Lower lobe of right lung (tissue), 2 donors: Measurements from ENCODE around the gene NEURL1B. TPM values are rescaled to one million over a fixed set of nuclear protein-coding genes. Genes with fewer than 3 reads are reported as not detected.

Experiments used
- ATAC-seq, 2 donors: fragments of 200-7000 bp; cut with Tn5 transposase; one replicate each; pipeline ENCODE4 v1.9.1; 2020 to 2022; ENCODE audit warnings: mild to moderate bottlenecking in 2 of 2, moderate library complexity in 2 of 2
- DNase-seq: peaks from one replicate; pipeline ENCODE4 v3.0.0-alpha.2; 2020
- H3K27ac ChIP-seq: fragments of 200-600 bp; one replicate; pipeline ENCODE4 v1.8.0; 2022
- H3K27me3 ChIP-seq: fragments of 200-600 bp; one replicate; pipeline ENCODE4 v1.8.0; 2022; ENCODE audit warnings: low read depth
- H3K36me3 ChIP-seq: fragments of 200-600 bp; one replicate; pipeline ENCODE4 v1.8.0; 2022; ENCODE audit warnings: mild to moderate bottlenecking
- H3K4me1 ChIP-seq: fragments of 200-600 bp; one replicate; pipeline ENCODE4 v1.8.0; 2022
- H3K4me3 ChIP-seq: fragments of 200-600 bp; one replicate; pipeline ENCODE4 v1.8.0; 2022; ENCODE audit warnings: mild to moderate bottlenecking
- H3K9me3 ChIP-seq: fragments of 200-600 bp; one replicate; pipeline ENCODE4 v1.8.0; 2022
- intact Hi-C: fragments of 100-400 bp; cut with DNase I; formaldehyde crosslinking; loops from one replicate; pipeline ENCODE4 v1.11.0; 2022
- total RNA-seq: library from RNA; stranded (reverse); fragmentation: NEBNext Ultra II Directional; extraction: Animal tissue kit (Norgen Biotek cat#: 25700); gene quantifications from one replicate; pipeline ENCODE4 v1.2.1, GENCODE V29; 2021
- TF ChIP-seq, protein P1 (sequence below): fragments of 200-600 bp; IDR thresholded peaks from one replicate; pipeline ENCODE4 v1.8.0; 2022; ENCODE audit warnings: antibody characterized with exemption, mild to moderate bottlenecking
- donor health status: DM: no; HTN: yes; CAD: no; lungs with severe emphysema.

NEURL1B gene
- total RNA-seq, 1 donor from 2014 or later: 24.8 TPM

DNA sequence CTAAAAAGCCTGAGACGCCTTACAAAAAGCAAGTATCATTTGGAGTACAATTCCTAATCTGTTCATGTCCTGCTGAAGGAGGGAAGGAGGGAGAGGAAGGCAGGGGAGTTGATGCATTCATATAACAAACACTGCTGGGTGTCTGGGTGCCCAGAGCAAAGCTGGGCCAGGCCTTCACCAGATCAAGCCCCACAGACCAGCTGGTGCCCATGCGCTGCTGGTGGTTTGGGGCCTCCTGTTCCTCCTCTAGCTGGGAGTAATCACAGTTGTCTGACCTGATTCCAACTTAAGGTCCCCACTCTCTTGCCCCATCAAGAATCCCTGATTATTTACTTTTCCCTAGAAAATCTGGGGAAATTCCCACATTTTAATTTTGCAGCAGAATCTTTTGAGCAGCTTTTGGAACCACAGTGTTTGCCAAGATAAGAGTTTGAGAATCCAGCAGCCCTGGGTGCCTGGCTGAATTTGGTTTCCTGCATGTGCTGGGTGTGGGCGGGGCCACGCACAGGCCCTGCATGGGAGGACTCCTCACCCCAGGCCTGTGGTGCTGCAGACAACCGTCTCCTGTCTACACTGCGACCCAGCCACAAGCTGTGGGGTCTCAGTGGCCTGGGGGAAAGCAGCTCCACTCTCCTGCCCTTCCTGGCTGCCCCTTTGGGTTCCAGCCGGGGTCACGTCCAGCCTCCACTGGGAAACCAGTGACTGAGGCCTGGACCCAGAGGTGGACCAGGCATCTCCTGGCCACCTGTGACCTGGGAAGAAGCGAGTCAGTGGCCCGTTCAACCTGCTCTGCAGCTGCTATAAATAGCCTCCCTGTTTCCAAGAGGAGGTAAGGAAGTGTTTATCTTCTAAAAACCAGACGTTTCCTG, 47.5 kb downstream of the NEURL1B start:
- Histone ChIP-seq H3K9me3 (no peaks in the 10 kb centered on the region), H3K36me3 (peaks cover 18% of the 10 kb centered on the region), H3K27me3 (no peaks in the 10 kb centered on the region), H3K4me1 (peaks cover 40% of the 10 kb centered on the region), H3K27ac (peak overlapping the region; percentile 53), H3K4me3 (no peak overlapping the region)
- TF ChIP-seq, protein P1, sequence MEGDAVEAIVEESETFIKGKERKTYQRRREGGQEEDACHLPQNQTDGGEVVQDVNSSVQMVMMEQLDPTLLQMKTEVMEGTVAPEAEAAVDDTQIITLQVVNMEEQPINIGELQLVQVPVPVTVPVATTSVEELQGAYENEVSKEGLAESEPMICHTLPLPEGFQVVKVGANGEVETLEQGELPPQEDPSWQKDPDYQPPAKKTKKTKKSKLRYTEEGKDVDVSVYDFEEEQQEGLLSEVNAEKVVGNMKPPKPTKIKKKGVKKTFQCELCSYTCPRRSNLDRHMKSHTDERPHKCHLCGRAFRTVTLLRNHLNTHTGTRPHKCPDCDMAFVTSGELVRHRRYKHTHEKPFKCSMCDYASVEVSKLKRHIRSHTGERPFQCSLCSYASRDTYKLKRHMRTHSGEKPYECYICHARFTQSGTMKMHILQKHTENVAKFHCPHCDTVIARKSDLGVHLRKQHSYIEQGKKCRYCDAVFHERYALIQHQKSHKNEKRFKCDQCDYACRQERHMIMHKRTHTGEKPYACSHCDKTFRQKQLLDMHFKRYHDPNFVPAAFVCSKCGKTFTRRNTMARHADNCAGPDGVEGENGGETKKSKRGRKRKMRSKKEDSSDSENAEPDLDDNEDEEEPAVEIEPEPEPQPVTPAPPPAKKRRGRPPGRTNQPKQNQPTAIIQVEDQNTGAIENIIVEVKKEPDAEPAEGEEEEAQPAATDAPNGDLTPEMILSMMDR: no peak
- DNase-seq (no peak), ATAC-seq (peak; percentile 48 to 67)
- intact Hi-C loops: no loop called here

DNA sequence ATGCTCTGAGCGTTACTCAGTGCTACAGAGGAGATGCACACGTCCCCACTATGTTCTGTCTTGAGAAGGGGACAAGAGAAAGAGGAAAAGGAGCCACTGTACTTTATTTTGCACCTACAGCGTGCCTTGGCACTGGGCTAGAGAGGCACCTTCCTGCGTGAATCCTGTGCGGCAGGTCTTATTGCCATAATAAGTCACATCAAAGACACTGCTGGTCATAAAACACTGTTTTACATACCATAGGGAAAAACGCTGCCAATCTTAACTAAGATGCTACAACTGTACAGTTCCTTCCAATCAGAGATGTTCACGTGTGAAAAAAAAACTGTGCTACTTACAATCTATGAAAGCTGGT, 48.1 kb downstream of the NEURL1B start:
- no peaks in the 10 kb centered on the region for H3K9me3 ChIP-seq
- no peaks in the 10 kb centered on the region for H3K27me3 ChIP-seq
- no peak for DNase-seq
- no peak for ATAC-seq
- no peak overlapping the region for H3K4me3 ChIP-seq
- peak overlapping the region; percentile 53 for H3K27ac ChIP-seq
- peaks cover 42% of the 10 kb centered on the region for H3K4me1 ChIP-seq
- intact Hi-C loops: no loop called here
- H3K36me3 ChIP-seq: peaks cover 18% of the 10 kb centered on the region
- TF ChIP-seq, protein P1: no peak

DNA sequence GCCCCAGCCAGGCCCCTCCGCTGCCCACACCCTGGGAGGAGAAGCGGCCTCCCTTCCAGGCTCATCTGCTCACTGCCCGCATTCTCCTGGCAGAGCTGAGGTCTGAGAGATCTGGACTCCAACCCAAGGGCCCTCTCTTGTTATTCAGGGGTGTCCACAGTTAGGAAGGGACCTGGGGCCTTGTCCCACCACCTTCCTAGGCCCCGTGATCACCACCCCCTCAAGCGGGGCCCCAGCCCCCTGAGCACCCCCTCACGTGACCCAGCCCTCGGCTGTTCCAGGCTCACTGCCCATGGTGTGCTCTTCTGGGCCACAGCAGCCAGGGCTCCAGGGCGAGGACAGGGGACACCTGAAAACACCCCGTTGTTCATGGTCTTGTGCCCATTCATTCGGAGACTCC, 48.7 kb downstream of the NEURL1B start:
- no peak for ATAC-seq
- no peak for DNase-seq
- H3K27ac ChIP-seq: peak overlapping the region; percentile 53

DNA sequence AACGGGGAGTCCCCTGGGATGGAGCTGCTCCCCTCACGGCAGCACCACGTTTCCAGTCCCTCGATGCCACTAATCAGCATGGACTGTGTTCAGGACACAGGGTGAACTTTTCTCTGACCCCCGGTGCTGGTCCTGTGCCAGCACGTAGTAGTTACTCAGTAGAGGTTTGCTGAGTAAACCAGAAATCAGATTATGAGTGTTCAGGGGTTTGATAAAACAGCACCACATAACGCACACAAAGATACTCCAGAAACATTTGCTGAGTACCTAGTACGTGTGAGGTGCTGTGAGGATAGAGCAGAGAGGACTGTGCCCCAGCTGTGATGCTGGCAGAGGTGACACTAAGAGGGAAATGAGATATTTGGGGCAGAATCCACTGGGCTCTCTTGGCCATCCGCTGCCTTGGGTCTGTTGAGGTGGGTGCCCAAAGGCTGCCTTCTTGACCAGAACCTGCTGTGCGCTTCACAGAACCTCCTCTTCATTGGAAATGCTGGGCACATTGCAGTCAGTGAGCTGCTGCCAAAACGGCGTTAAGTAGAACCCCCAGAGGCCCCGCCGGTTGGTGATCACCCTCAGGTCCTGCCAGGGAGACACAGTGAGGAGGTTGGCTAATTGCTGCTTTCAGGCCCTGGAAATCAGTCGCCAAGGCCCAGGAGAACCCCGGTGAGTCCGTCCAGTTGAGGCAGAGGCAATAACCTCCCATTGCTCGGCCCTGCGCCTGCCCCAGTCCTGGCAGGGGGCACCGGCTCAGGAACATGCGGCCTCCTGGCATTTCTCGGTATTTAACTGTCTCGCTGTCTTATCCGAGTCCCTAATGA, 49.4 kb downstream of the NEURL1B start:
- intact Hi-C loops: no loop called here
- no peaks in the 10 kb centered on the region for H3K27me3 ChIP-seq
- peaks cover 45% of the 10 kb centered on the region for H3K4me1 ChIP-seq
- ATAC-seq (no peak), DNase-seq (no peak)
- no peaks in the 10 kb centered on the region for H3K9me3 ChIP-seq
- no peak overlapping the region for H3K4me3 ChIP-seq
- H3K36me3 ChIP-seq: peaks cover 18% of the 10 kb centered on the region
- H3K27ac ChIP-seq: peak overlapping the region; percentile 53
- TF ChIP-seq, protein P1: no peak

More for the DNA sequence above, 48.7 kb downstream of the NEURL1B start:
- H3K27me3 ChIP-seq: no peaks in the 10 kb centered on the region
- intact Hi-C loops: no loop called here
- TF ChIP-seq, protein P1: no peak
- H3K36me3 ChIP-seq: peaks cover 18% of the 10 kb centered on the region
- H3K9me3 ChIP-seq: no peaks in the 10 kb centered on the region
- peaks cover 42% of the 10 kb centered on the region for H3K4me1 ChIP-seq
- no peak overlapping the region for H3K4me3 ChIP-seq

DNA sequence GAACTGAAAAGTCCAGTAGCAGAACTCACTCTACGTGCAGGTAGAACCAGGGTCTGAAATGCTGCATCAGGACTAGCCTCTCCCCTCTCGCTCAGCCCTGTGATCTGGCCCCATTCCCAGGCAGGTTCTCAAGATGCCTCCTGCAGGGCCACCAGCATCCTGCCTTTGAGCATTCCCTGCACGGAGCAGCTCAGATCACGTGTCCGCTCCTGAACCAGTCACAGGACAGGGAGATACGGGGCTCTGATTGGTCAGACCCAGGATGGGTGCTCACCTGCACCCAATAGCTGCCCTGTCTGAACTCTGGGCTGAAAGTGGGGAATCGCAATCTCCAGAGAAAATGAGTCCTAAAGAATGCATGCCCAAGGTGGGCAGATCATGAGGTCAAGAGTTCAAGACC, 50.8 kb downstream of the NEURL1B start:
- H3K36me3 ChIP-seq: peaks cover 13% of the 10 kb centered on the region
- no peak overlapping the region for H3K4me3 ChIP-seq
- H3K27ac ChIP-seq: peak overlapping the region; percentile 3
- DNase-seq (no peak), ATAC-seq (no peak)
- no peaks in the 10 kb centered on the region for H3K9me3 ChIP-seq
- TF ChIP-seq, protein P1: no peak
- H3K4me1 ChIP-seq: peaks cover 59% of the 10 kb centered on the region
- no peaks in the 10 kb centered on the region for H3K27me3 ChIP-seq
- intact Hi-C loops: no loop called here
